ENCODE data around the gene CAMK2N1. TPM values are rescaled to one million over a fixed set of nuclear protein-coding genes. Genes with fewer than 3 reads are reported as not detected.

The CAMK2N1 gene
- total RNA-seq, 1 donor from 2014 or later = 30.0 TPM

GRCh38 chr1:20432891-20433290 lies 53.1 kb downstream of the CAMK2N1 start:
- H3K36me3 Mint-ChIP-seq (ENCODE audit: unreplicated experiment) = no peaks in the 10 kb centered on the region
- no peaks in the 10 kb centered on the region for H3K4me1 Mint-ChIP-seq (ENCODE audit: unreplicated experiment)
- no peaks in the 10 kb centered on the region for H3K9me3 Mint-ChIP-seq (ENCODE audit: unreplicated experiment)
- no peak for DNase-seq (ENCODE audit: extremely low spot score, unreplicated experiment)
- TF ChIP-seq, protein P1, sequence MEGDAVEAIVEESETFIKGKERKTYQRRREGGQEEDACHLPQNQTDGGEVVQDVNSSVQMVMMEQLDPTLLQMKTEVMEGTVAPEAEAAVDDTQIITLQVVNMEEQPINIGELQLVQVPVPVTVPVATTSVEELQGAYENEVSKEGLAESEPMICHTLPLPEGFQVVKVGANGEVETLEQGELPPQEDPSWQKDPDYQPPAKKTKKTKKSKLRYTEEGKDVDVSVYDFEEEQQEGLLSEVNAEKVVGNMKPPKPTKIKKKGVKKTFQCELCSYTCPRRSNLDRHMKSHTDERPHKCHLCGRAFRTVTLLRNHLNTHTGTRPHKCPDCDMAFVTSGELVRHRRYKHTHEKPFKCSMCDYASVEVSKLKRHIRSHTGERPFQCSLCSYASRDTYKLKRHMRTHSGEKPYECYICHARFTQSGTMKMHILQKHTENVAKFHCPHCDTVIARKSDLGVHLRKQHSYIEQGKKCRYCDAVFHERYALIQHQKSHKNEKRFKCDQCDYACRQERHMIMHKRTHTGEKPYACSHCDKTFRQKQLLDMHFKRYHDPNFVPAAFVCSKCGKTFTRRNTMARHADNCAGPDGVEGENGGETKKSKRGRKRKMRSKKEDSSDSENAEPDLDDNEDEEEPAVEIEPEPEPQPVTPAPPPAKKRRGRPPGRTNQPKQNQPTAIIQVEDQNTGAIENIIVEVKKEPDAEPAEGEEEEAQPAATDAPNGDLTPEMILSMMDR (IDR thresholded peaks at IDR 0.05) = no peak
- H3K27me3 Mint-ChIP-seq (ENCODE audit: unreplicated experiment) = peaks cover 21% of the 10 kb centered on the region
- no peak overlapping the region for H3K4me3 Mint-ChIP-seq (ENCODE audit: unreplicated experiment)
- H3K27ac Mint-ChIP-seq (ENCODE audit: unreplicated experiment) = no peak overlapping the region

Other genes with a start within 250 kb of the CAMK2N1 start
- gene VWA5B1, start 195.3 kb downstream of the CAMK2N1 start, total RNA-seq = not detected in 2 replicates
- gene MUL1, start 21.9 kb upstream of the CAMK2N1 start, total RNA-seq = 42.9 and 45.5 TPM in 2 replicates
- 0.37 and 0.43 TPM in 2 replicates for gene FAM43B, start 66.4 kb upstream of the CAMK2N1 start, total RNA-seq
- not detected in 2 replicates for gene CDA, start 102.9 kb upstream of the CAMK2N1 start, total RNA-seq
- 54.8 and 55.2 TPM in 2 replicates for gene PINK1, start 147.2 kb upstream of the CAMK2N1 start, total RNA-seq
- gene DDOST, start 175.2 kb upstream of the CAMK2N1 start, total RNA-seq = 266 and 267 TPM in 2 replicates
- gene KIF17, start 231.8 kb upstream of the CAMK2N1 start, total RNA-seq = 0.11 TPM in 1 of 2 replicates, not detected in the other
- 0.18 and 0.46 TPM in 2 replicates for gene SH2D5, start 246.5 kb upstream of the CAMK2N1 start, total RNA-seq